GM12873 (cell line): ENCODE results near the gene KAT2B.

Experiments
- TF ChIP-seq, protein P1 (sequence below): IDR thresholded peaks from 2 replicates; pipeline ENCODE4 v1.5.1; 2012; ENCODE audit warnings: low read depth, mild to moderate bottlenecking, moderate library complexity, low read length, control low read depth; ENCODE audit not compliant: insufficient read depth; ENCODE audit errors: missing control alignments

The KAT2B gene

DNA sequence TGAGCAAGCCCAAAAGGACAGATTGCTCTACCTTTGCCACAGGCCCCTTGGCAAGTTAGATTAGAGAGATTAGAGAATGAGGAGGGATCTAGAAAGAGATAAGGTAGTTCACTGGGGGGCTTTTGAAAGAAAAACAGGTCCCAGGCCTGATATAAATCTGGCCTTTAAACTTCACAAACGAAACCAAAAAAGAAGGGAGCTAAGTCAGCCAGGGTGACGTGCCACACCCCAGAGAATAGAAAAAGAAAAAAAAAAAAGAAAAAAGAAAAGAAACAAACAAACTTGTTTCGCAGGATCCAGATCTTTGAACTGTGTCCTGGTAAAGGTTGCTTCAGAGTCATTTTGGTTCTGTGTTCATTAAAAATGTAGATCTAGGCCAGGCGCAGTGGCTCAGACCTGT is 3.6 kb downstream of the KAT2B start:
- TF ChIP-seq, protein P1, sequence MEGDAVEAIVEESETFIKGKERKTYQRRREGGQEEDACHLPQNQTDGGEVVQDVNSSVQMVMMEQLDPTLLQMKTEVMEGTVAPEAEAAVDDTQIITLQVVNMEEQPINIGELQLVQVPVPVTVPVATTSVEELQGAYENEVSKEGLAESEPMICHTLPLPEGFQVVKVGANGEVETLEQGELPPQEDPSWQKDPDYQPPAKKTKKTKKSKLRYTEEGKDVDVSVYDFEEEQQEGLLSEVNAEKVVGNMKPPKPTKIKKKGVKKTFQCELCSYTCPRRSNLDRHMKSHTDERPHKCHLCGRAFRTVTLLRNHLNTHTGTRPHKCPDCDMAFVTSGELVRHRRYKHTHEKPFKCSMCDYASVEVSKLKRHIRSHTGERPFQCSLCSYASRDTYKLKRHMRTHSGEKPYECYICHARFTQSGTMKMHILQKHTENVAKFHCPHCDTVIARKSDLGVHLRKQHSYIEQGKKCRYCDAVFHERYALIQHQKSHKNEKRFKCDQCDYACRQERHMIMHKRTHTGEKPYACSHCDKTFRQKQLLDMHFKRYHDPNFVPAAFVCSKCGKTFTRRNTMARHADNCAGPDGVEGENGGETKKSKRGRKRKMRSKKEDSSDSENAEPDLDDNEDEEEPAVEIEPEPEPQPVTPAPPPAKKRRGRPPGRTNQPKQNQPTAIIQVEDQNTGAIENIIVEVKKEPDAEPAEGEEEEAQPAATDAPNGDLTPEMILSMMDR, result no peak

DNA sequence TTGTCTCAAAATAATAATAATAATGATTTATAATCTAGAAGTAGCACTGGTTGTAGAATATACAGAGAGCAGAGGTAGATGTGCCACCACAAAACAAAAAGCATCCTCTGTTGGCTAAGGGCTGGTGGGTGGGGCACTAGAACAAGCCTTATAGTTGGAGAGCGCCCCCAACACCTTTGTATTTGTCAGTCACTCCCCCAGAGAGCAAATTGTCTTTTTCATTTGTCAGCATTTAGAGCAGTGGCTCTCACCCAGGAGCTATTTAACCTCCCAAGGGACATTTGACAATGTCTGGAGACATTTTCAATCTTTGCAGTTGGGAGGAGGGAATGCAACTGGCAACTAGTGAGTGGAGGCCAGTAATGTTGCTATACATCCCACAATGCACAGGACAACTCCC is 6.3 kb downstream of the KAT2B start:
- TF ChIP-seq, protein P1, result no peak

DNA sequence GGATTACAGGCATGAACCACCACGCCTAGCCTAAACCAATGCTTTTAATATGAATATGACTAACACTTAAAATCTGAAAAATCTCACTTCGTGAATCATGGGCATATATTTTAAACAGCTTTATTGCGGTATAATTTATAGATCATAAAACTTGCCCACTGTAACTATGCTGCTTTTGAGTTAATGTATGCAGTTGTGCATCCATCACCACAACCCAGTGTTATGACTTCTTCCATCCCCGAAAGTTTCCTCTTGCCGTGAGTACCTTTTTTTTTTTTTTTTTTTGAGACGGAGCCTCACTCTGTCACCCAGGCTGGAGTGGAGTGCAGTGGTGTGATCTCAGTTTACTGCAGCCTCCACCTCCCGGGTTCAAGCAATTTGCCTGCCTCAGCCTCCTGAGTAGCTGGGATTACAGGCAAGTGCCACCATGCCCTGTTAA is 7.1 kb downstream of the KAT2B start:
- TF ChIP-seq, protein P1, result no peak

DNA sequence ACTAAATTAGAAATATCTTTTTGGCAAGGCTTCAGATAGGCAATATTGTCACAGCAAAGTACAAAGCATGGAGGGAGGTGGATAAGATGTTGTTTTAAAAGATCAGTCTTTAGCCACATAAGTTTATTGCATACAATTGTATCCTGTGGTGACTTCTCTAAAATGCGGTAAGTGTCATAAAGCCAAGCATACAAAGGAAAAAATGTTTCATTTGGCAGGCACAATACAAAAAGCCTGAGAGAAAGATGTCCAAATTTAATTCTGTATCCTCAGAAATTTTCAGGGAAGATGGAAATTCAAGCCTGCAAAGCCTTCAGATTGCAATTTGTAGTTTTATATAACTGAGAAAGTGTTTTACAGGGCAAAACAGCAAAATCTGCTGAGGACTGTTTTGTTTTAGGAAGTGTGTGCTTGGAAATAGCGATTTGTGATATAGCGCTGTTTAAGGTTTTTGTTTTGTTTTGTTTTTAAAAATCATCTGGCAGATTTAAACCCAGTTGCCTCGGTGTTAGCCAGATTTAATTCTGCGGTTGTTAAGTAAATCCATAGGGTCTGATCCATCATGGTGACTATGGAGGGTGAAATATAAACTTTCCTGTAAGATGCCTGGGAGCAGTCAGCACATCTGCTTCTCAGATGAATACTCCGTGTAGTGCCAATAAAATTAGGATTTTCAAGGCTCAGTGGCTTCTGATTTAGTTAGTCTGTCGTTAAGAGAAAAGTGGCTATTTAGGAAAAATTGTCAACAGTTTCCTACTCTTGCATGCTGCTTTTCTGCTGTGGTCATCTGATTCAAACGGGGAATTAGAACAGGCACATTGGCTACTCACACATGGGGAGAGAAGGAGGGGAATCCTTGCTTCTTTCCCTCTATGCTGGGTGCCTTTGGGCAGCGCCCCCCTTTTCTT is 8.0 kb downstream of the KAT2B start:
- TF ChIP-seq, protein P1, result no peak

DNA sequence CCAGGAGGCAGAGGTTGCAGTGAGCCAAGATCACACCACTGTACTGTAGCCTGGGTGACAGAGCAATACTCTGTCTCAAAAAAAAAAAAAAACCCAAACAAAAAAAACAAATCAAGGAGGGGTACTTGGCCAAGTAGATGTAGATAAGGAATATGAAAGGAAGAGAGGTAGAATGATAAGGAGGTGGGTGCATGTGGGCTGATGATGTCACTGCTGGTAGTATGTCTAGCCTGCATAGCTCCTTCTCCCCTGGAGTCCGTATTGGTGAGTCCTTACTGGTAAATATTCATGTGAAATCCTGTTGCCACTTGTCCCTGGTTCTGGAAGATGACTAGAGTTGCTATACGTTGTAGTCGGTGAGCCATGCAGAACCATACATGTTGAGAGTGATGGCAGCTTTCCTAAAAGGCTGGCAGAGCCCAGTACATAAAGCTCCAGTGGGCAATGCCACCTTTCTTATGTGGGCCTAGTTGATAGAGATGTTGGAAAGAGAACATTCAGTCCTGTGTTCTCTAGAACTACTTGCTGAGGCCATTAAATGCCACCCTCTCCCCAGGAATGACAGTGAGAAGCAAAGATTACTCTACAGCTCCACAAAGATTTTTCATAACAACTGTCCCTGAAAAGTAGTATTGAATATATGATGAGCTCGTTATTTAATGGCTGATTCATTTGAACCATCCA is 11.0 kb downstream of the KAT2B start:
- TF ChIP-seq, protein P1, result no peak

DNA sequence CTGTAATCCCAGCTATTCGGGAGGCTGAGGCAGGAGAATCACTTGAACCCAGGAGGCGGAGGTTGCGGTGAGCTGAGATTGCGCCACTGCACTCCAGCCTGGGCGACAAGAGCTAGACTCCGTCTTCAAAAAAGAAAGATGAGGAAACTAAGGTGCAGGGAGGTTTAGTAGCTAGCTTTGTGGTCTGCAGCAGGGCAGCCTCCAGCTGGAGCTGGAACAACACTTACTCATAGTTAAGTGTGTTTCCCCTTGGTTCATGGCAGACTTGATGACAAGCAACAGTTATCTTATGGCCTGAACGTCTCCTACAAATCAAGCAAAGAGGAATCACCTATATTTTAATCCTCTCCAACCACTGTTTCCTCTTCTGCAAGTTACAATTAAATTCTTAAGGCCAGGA is 12.6 kb downstream of the KAT2B start:
- TF ChIP-seq, protein P1, result no peak

DNA sequence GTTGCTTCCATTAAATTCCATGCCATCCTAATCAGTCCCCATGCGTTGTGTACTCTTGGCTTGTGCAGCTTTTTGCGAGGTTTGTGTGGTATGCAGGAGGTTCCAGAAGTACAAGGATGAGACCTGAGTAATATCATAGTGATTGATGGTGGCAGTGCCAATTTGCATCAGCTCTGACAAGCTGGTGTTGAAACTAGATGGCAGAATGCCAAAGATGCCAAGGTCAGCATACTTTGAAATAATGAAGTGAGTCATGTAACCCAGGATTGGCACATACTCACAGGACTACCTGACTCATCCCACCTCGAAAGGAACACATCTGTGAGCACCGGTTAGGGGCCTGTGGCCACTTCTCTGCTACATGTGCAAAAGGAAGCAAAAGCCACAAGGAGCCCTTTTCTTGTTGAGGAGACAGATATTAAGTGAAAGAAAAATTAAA is 14.3 kb downstream of the KAT2B start:
- TF ChIP-seq, protein P1, result no peak
